Measurements from ENCODE around the gene IL5. TPM values are rescaled to one million over a fixed set of nuclear protein-coding genes. Genes with fewer than 3 reads are reported as not detected.
"Not testable (repeated sequence)": the region's sequence is repeated elsewhere in the genome, so short reads cannot be mapped to it uniquely, and the experiment has no call there.

Gene IL5
- total RNA-seq (2012; rRNA removed) = not detected in 2 replicates

- H3K27me3 ChIP-seq (ENCODE audit: control insufficient read depth, insufficient read depth, low read length) = peaks cover 38% of the 10 kb centered on the region
- H3K9ac ChIP-seq (ENCODE audit: low read depth, low read length) = no peak within 1 kb of the TSS
- H3K9me3 ChIP-seq (replicated peaks; ENCODE audit: low read length) = no peaks in the 10 kb centered on the region
- H3K4me3 ChIP-seq (ENCODE audit: low read length) = no peak within 1 kb of the TSS
- H3K4me1 ChIP-seq (ENCODE audit: control insufficient read depth, insufficient read depth, low read length) = no peaks in the 10 kb centered on the region
- H3K4me2 ChIP-seq (ENCODE audit: low read length) = no peak within 1 kb of the TSS
- no peaks in the 10 kb centered on the region for H3K36me3 ChIP-seq (ENCODE audit: insufficient read depth, low read length)
Observed at GRCh38 chr5:132543472-132544201, at the start of gene IL5. Gene IL5 (minus strand): TSS chr5:132543522. CDS start chr5:132543478, 44 bp downstream.

- no peaks in the 10 kb centered on the region for H3K4me1 ChIP-seq (ENCODE audit: control insufficient read depth, insufficient read depth, low read length)
- no peaks in the 10 kb centered on the region for H3K9me3 ChIP-seq (replicated peaks; ENCODE audit: low read length)
- H3K4me3 ChIP-seq (ENCODE audit: low read length) = no peak overlapping the region
- no peaks in the 10 kb centered on the region for H3K27me3 ChIP-seq (ENCODE audit: control insufficient read depth, insufficient read depth, low read length)
- no peak overlapping the region for H3K4me2 ChIP-seq (ENCODE audit: low read length)
- peaks cover 62% of the 10 kb centered on the region for H3K36me3 ChIP-seq (ENCODE audit: insufficient read depth, low read length)
- no peak overlapping the region for H3K9ac ChIP-seq (ENCODE audit: low read depth, low read length)
Observed at GRCh38 chr5:132592521-132592920, 49.2 kb upstream of the IL5 start.

GRCh38 chr5:132591145-132591544, 47.8 kb upstream of the IL5 start:
- Histone ChIP-seq H3K9me3 (replicated peaks; ENCODE audit: low read length) (no peaks in the 10 kb centered on the region), H3K9ac (ENCODE audit: low read depth, low read length) (no peak overlapping the region), H3K4me2 (ENCODE audit: low read length) (no peak overlapping the region), H3K4me1 (ENCODE audit: control insufficient read depth, insufficient read depth, low read length) (no peaks in the 10 kb centered on the region), H3K36me3 (ENCODE audit: insufficient read depth, low read length) (peaks cover 52% of the 10 kb centered on the region), H3K27me3 (ENCODE audit: control insufficient read depth, insufficient read depth, low read length) (no peaks in the 10 kb centered on the region), H3K4me3 (ENCODE audit: low read length) (no peak overlapping the region)

- Histone ChIP-seq H3K4me3 (ENCODE audit: low read length) (no peak overlapping the region), H3K27me3 (ENCODE audit: control insufficient read depth, insufficient read depth, low read length) (no peaks in the 10 kb centered on the region), H3K4me2 (ENCODE audit: low read length) (no peak overlapping the region), H3K9ac (ENCODE audit: low read depth, low read length) (no peak overlapping the region), H3K36me3 (ENCODE audit: insufficient read depth, low read length) (peaks cover 46% of the 10 kb centered on the region), H3K9me3 (replicated peaks; ENCODE audit: low read length) (no peaks in the 10 kb centered on the region), H3K4me1 (ENCODE audit: control insufficient read depth, insufficient read depth, low read length) (no peaks in the 10 kb centered on the region)
Observed at GRCh38 chr5:132589467-132589866, 46.1 kb upstream of the IL5 start.

GRCh38 chr5:132586063-132586462, 42.7 kb upstream of the IL5 start:
- H3K9me3 ChIP-seq (replicated peaks; ENCODE audit: low read length) = no peaks in the 10 kb centered on the region
- H3K9ac ChIP-seq (ENCODE audit: low read depth, low read length) = no peak overlapping the region
- no peak overlapping the region for H3K4me3 ChIP-seq (ENCODE audit: low read length)
- H3K36me3 ChIP-seq (ENCODE audit: insufficient read depth, low read length) = peaks cover 26% of the 10 kb centered on the region
- H3K4me1 ChIP-seq (ENCODE audit: control insufficient read depth, insufficient read depth, low read length) = no peaks in the 10 kb centered on the region
- no peak overlapping the region for H3K4me2 ChIP-seq (ENCODE audit: low read length)
- H3K27me3 ChIP-seq (ENCODE audit: control insufficient read depth, insufficient read depth, low read length) = no peaks in the 10 kb centered on the region

DNA sequence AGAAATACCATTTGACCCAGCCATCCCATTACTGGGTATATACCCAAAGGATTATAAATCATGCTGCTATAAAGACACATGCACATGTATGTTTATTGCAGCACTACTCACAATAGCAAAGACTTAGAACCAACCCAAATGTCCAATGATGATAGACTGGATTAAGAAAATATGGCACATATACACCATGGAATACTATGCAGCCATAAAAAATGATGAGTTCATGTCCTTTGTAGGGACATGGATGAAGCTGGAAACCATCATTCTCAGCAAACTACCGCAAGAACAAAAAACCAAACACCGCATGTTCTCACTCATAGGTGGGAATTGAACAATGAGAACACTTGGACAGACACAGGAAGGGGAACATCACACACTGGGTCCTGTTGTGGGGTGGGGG, 41.2 kb upstream of the IL5 start:
- not testable (repeated sequence) for H3K9ac ChIP-seq (ENCODE audit: low read depth, low read length); H3K27me3 ChIP-seq (ENCODE audit: control insufficient read depth, insufficient read depth, low read length); H3K4me1 ChIP-seq (ENCODE audit: control insufficient read depth, insufficient read depth, low read length); H3K9me3 ChIP-seq (replicated peaks; ENCODE audit: low read length); H3K4me3 ChIP-seq (ENCODE audit: low read length); H3K4me2 ChIP-seq (ENCODE audit: low read length)
- peaks cover 22% of the 10 kb centered on the region for H3K36me3 ChIP-seq (ENCODE audit: insufficient read depth, low read length)

- Histone ChIP-seq H3K9me3 (replicated peaks; ENCODE audit: low read length) (no peaks in the 10 kb centered on the region), H3K4me2 (ENCODE audit: low read length) (no peak overlapping the region), H3K36me3 (ENCODE audit: insufficient read depth, low read length) (peaks cover 23% of the 10 kb centered on the region), H3K4me3 (ENCODE audit: low read length) (no peak overlapping the region), H3K4me1 (ENCODE audit: control insufficient read depth, insufficient read depth, low read length) (no peaks in the 10 kb centered on the region), H3K27me3 (ENCODE audit: control insufficient read depth, insufficient read depth, low read length) (no peaks in the 10 kb centered on the region), H3K9ac (ENCODE audit: low read depth, low read length) (no peak overlapping the region)
Observed at GRCh38 chr5:132576123-132576522, 32.8 kb upstream of the IL5 start.

DNA sequence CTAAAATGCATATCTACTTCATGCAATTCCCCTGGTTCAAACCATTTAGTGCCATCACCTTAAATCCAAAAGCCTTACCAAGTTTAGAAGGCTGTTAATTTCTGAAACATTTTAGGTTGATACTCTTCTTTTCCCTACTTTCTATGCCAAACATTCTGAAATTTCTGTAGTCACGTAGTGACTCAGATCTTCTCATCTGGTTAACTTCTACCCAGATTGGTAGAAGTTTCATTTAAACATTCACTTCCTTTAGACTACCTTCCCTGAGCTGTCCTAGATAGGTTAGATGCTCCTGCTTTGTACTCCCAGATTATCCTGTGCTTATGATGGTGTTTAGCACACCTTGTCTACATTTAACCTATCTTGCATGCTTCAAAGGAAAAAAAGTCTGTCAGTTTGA, 23.3 kb upstream of the IL5 start:
- Histone ChIP-seq H3K27me3 (ENCODE audit: control insufficient read depth, insufficient read depth, low read length) (no peaks in the 10 kb centered on the region), H3K4me3 (ENCODE audit: low read length) (no peak overlapping the region), H3K9me3 (replicated peaks; ENCODE audit: low read length) (no peaks in the 10 kb centered on the region), H3K4me1 (ENCODE audit: control insufficient read depth, insufficient read depth, low read length) (no peaks in the 10 kb centered on the region), H3K9ac (ENCODE audit: low read depth, low read length) (no peak overlapping the region), H3K36me3 (ENCODE audit: insufficient read depth, low read length) (peaks cover 36% of the 10 kb centered on the region), H3K4me2 (ENCODE audit: low read length) (no peak overlapping the region)

GRCh38 chr5:132564555-132564954, 21.2 kb upstream of the IL5 start:
- H3K9ac ChIP-seq (ENCODE audit: low read depth, low read length); H3K9me3 ChIP-seq (replicated peaks; ENCODE audit: low read length); H3K4me1 ChIP-seq (ENCODE audit: control insufficient read depth, insufficient read depth, low read length); H3K4me2 ChIP-seq (ENCODE audit: low read length); H3K4me3 ChIP-seq (ENCODE audit: low read length); H3K27me3 ChIP-seq (ENCODE audit: control insufficient read depth, insufficient read depth, low read length): not testable (repeated sequence)
- peaks cover 44% of the 10 kb centered on the region for H3K36me3 ChIP-seq (ENCODE audit: insufficient read depth, low read length)

GRCh38 chr5:132561601-132562000, 18.3 kb upstream of the IL5 start:
- Histone ChIP-seq H3K27me3 (ENCODE audit: control insufficient read depth, insufficient read depth, low read length) (no peaks in the 10 kb centered on the region), H3K4me1 (ENCODE audit: control insufficient read depth, insufficient read depth, low read length) (peaks cover 10% of the 10 kb centered on the region), H3K4me2 (ENCODE audit: low read length) (no peak overlapping the region), H3K4me3 (ENCODE audit: low read length) (no peak overlapping the region), H3K36me3 (ENCODE audit: insufficient read depth, low read length) (peaks cover 36% of the 10 kb centered on the region), H3K9me3 (replicated peaks; ENCODE audit: low read length) (no peaks in the 10 kb centered on the region), H3K9ac (ENCODE audit: low read depth, low read length) (no peak overlapping the region)

DNA sequence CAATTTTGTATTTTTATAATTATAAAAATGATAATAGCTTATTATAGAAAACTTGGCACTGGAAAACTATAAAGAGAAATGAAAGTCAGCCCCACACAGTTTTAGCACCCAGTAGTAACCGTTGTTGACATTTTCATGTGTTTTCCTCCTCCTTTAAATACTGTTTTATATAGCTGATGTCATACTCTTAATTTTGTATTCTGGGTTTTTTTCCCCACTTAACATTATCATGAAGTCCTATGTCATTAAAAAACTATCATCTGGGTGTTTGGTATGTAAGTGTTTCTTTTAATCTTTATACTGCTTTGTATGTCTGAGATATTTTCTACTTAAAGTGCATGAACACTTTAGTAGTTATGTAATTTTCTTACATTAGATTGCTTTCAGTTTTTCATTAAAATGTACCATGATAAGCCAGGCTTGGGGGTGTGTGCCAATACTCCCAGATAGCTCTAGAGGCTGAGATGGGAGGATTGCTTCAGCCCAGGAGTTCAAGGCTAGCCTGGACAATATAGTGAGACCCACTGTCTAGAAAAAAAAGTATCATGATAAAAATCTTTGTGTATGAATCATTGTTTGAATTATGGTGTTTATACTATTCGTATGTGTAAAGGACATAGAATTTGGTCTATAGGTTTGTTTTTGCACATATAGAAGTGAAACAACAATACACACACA, 16.2 kb upstream of the IL5 start:
- Histone ChIP-seq H3K9me3 (replicated peaks; ENCODE audit: low read length) (no peaks in the 10 kb centered on the region), H3K36me3 (ENCODE audit: insufficient read depth, low read length) (peaks cover 25% of the 10 kb centered on the region), H3K27me3 (ENCODE audit: control insufficient read depth, insufficient read depth, low read length) (no peaks in the 10 kb centered on the region), H3K4me3 (ENCODE audit: low read length) (no peak overlapping the region), H3K9ac (ENCODE audit: low read depth, low read length) (no peak overlapping the region), H3K4me1 (ENCODE audit: control insufficient read depth, insufficient read depth, low read length) (peaks cover 16% of the 10 kb centered on the region), H3K4me2 (ENCODE audit: low read length) (no peak overlapping the region)

Measured in skeletal muscle satellite cell (primary cell).